Esophagus squamous epithelium (tissue), 5 donors: ENCODE data around the gene KCNJ4. TPM values are rescaled to one million over a fixed set of nuclear protein-coding genes. Genes with fewer than 3 reads are reported as not detected.

ENCODE experiments used
- DNase-seq: peaks from one replicate; lab custom pipeline; 2025; lab: John Stamatoyannopoulos, UW
- H3K27ac ChIP-seq, 4 donors: fragments of 200-600 bp; sonication (generic); one replicate each; pipeline ENCODE4 v1.5.1; 2016 to 2019; ENCODE audit warnings: mild to moderate bottlenecking in 1 of 4
- H3K27me3 ChIP-seq, 4 donors: fragments of 200-600 bp; sonication (generic); 1 replicate in 3 of 4; 2 replicates in 1 of 4; pipeline versions ENCODE4 v1.5.1 to v1.6.0; 2017 to 2021; ENCODE audit warnings: antibody characterized with exemption in 1 of 4
- H3K36me3 ChIP-seq, 3 donors: fragments of 200-600 bp; sonication (generic); one replicate each; pipeline ENCODE4 v1.5.1; 2016 to 2019
- H3K4me1 ChIP-seq, 3 donors: fragments of 200-600 bp; sonication (generic); one replicate each; pipeline ENCODE4 v1.5.1; 2017 to 2019
- H3K4me3 ChIP-seq, 4 donors: fragments of 200-600 bp; sonication (generic); 1 replicate in 3 of 4; 2 replicates in 1 of 4; pipeline ENCODE4 v1.5.1; 2016 to 2019; ENCODE audit warnings: mild to moderate bottlenecking in 2 of 4, moderate library complexity in 1 of 4
- H3K9me3 ChIP-seq, 3 donors: fragments of 200-600 bp; sonication (generic); one replicate each; pipeline ENCODE4 v1.5.1; 2016 to 2019
- CTCF ChIP-seq, 6 experiments: fragments of 450-650 bp in 4 of 6; fragments of 200-600 bp in 2 of 6; sonication (generic) in 2 of 6; IDR thresholded peaks; one replicate each; pipeline ENCODE4 v1.5.1; 2016 to 2019; ENCODE audit warnings: antibody characterized with exemption in 6 of 6, mild to moderate bottlenecking in 4 of 6, moderate library complexity in 4 of 6
- POLR2A ChIP-seq, 4 donors: fragments of 450-650 bp; IDR thresholded peaks; one replicate each; pipeline ENCODE4 v1.6.1; 2017; ENCODE audit warnings: antibody characterized with exemption in 4 of 4, mild to moderate bottlenecking in 4 of 4, moderate library complexity in 3 of 4
- WGBS, 2 donors: methylation state at CpG; one replicate each; pipeline ENCODE4 v1.1.5; 2018; 5-methylcytosine and 5-hydroxymethylcytosine counted together
- intact Hi-C: fragments of 100-400 bp; cut with DNase I; formaldehyde crosslinking; loops from one replicate; pipeline ENCODE4 v1.15.0; 2022
- total RNA-seq, 4 donors: library from RNA; depleted of rRNA; stranded (reverse); fragments of >200 nt; gene quantifications; one replicate each; pipeline ENCODE4 v1.1.0, GENCODE V29; 2016
- donor health status: DM: yes; HTN: yes; CAD: no.

KCNJ4 gene
- total RNA-seq, 4 donors from 2014 or later = not detected

- intact Hi-C loops = no loop called here
- TF ChIP-seq CTCF (IDR thresholded peaks at IDR 0.05) = no peak
- TF ChIP-seq POLR2A (IDR thresholded peaks at IDR 0.05) = no peak
- no peak for DNase-seq
- Histone ChIP-seq H3K4me3 (no peak overlapping the region), H3K4me1 (peaks cover 0 to 5% (median 0%) of the 10 kb centered on the region in 3 donors), H3K36me3 (no peaks in the 10 kb centered on the region), H3K9me3 (no peaks in the 10 kb centered on the region), H3K27ac (no peak overlapping the region), H3K27me3 (peaks cover 0 to 7% (median 0%) of the 10 kb centered on the region in 4 donors)
- 93 to 100% methylated on average over 1 of the region's 1 CpG for WGBS, 2 donors
Observed at GRCh38 chr22:38432264-38432663, 22.7 kb downstream of the KCNJ4 start.

GRCh38 chr22:38431266-38432010 lies 23.6 kb downstream of the KCNJ4 start:
- Histone ChIP-seq H3K4me3 (no peak overlapping the region), H3K27ac (no peak overlapping the region), H3K4me1 (peaks cover 0 to 5% (median 0%) of the 10 kb centered on the region in 3 donors), H3K27me3 (no peaks in the 10 kb centered on the region), H3K36me3 (no peaks in the 10 kb centered on the region), H3K9me3 (no peaks in the 10 kb centered on the region)
- TF ChIP-seq POLR2A (IDR thresholded peaks at IDR 0.05) = no peak
- no peak for TF ChIP-seq CTCF (IDR thresholded peaks at IDR 0.05)
- intact Hi-C loops = no loop called here
- 84 to 86% methylated on average over 5 to 7 of the region's 12 CpGs for WGBS, 2 donors
- no peak for DNase-seq

- TF ChIP-seq POLR2A (IDR thresholded peaks at IDR 0.05) (no peak), CTCF (IDR thresholded peaks at IDR 0.05) (no peak)
- Histone ChIP-seq H3K27me3 (no peaks in the 10 kb centered on the region), H3K36me3 (no peaks in the 10 kb centered on the region), H3K27ac (no peak overlapping the region), H3K4me1 (peaks cover 0 to 5% (median 0%) of the 10 kb centered on the region in 3 donors), H3K4me3 (no peak overlapping the region), H3K9me3 (no peaks in the 10 kb centered on the region)
- intact Hi-C loops = no loop called here
- no peak for DNase-seq
- whole genome bisulfite sequencing, 2 donors = 53 to 64% methylated on average over 10 to 11 of the region's 16 CpGs
Observed at GRCh38 chr22:38429499-38430068, 25.4 kb downstream of the KCNJ4 start.

- Histone ChIP-seq H3K36me3 (no peaks in the 10 kb centered on the region), H3K9me3 (no peaks in the 10 kb centered on the region), H3K4me3 (no peak overlapping the region), H3K27ac (no peak overlapping the region), H3K4me1 (peaks cover 0 to 13% (median 0%) of the 10 kb centered on the region in 3 donors), H3K27me3 (no peaks in the 10 kb centered on the region)
- no peak for DNase-seq
- TF ChIP-seq CTCF (IDR thresholded peaks at IDR 0.05) (no peak), POLR2A (IDR thresholded peaks at IDR 0.05) (no peak)
- 57 to 72% methylated on average over 1 to 2 of the region's 2 CpGs for WGBS, 2 donors
- intact Hi-C loops = no loop called here
Observed at GRCh38 chr22:38428714-38429113, 26.3 kb downstream of the KCNJ4 start.

- no peak for DNase-seq
- intact Hi-C loops = no loop called here
Observed at GRCh38 chr22:38427940-38428339, 27.1 kb downstream of the KCNJ4 start.

More at GRCh38 chr22:38427940-38428339, 27.1 kb downstream of the KCNJ4 start:
- 95% methylated on average over 22 of the region's 31 CpGs; no CpG with 5 or more reads in 1 of the 2 donors for WGBS, 2 donors
- H3K9me3 ChIP-seq = no peaks in the 10 kb centered on the region
- H3K27ac ChIP-seq = no peak overlapping the region
- H3K27me3 ChIP-seq = no peaks in the 10 kb centered on the region
- H3K4me1 ChIP-seq = peaks cover 0 to 21% (median 3%) of the 10 kb centered on the region in 3 donors
- H3K4me3 ChIP-seq = no peak overlapping the region
- TF ChIP-seq CTCF (IDR thresholded peaks at IDR 0.05) (no peak), POLR2A (IDR thresholded peaks at IDR 0.05) (no peak)
- no peaks in the 10 kb centered on the region for H3K36me3 ChIP-seq
